Activated naive CD8-positive, alpha-beta T cell treated with anti-CD3 and anti-CD28 coated beads for 36 hours (primary cell): ENCODE measurements around the gene PTPRN2. TPM values are rescaled to one million over a fixed set of nuclear protein-coding genes. Genes with fewer than 3 reads are reported as not detected.

ENCODE experiments used
- DNase-seq: peaks from one replicate; pipeline ENCODE4 v3.0.0; 2021
- H3K27ac Mint-ChIP-seq: one replicate; pipeline ENCODE4 v1.8.0; 2022; ENCODE audit warnings: mild to moderate bottlenecking, moderate library complexity, mixed read lengths
- H3K27me3 Mint-ChIP-seq: one replicate; pipeline ENCODE4 v1.8.0; 2022; ENCODE audit warnings: mild to moderate bottlenecking, mixed read lengths
- H3K36me3 Mint-ChIP-seq: one replicate; pipeline ENCODE4 v1.8.0; 2021; ENCODE audit warnings: mild to moderate bottlenecking, mixed read lengths
- H3K4me1 Mint-ChIP-seq: one replicate; pipeline ENCODE4 v1.8.0; 2021; ENCODE audit warnings: mixed read lengths
- H3K4me3 Mint-ChIP-seq: one replicate; pipeline ENCODE4 v1.8.0; 2022; ENCODE audit warnings: mild to moderate bottlenecking, moderate library complexity, mixed read lengths
- H3K9me3 Mint-ChIP-seq: one replicate; pipeline ENCODE4 v1.8.0; 2022; ENCODE audit warnings: mixed read lengths
- total RNA-seq, 2 experiments: library from RNA; stranded (reverse); gene quantifications; one replicate each; pipeline ENCODE4 v1.2.3, GENCODE V29; 2021

The PTPRN2 gene
- total RNA-seq, 2 experiments from 2014 or later, result 0.72 to 0.74 TPM

DNA sequence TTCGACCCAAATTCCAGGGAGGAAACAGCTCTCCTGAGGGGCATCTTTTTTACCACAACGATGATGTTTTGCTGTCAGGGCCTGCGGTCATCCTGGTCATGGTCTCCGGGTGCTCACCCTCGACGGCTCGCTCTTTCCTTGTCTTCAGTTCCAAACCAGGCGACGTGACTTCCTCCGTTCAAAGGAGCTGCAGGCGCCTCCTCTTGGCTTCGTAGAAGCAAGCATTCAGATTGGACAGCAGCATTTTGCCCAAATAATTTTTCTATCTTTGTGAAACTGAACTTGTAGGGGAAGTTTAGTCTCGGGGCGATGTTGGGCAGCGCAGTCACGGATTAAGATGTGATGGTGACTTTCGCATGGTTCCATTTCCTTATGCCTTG is 1042.0 kb downstream of the PTPRN2 start:
- Mint-ChIP-seq H3K9me3 (peaks cover 2% of the 10 kb centered on the region), H3K36me3 (peaks cover 2% of the 10 kb centered on the region), H3K27ac (no peak overlapping the region), H3K27me3 (no peaks in the 10 kb centered on the region), H3K4me3 (no peak overlapping the region), H3K4me1 (peaks cover 2% of the 10 kb centered on the region)
- DNase-seq, result no peak

DNA sequence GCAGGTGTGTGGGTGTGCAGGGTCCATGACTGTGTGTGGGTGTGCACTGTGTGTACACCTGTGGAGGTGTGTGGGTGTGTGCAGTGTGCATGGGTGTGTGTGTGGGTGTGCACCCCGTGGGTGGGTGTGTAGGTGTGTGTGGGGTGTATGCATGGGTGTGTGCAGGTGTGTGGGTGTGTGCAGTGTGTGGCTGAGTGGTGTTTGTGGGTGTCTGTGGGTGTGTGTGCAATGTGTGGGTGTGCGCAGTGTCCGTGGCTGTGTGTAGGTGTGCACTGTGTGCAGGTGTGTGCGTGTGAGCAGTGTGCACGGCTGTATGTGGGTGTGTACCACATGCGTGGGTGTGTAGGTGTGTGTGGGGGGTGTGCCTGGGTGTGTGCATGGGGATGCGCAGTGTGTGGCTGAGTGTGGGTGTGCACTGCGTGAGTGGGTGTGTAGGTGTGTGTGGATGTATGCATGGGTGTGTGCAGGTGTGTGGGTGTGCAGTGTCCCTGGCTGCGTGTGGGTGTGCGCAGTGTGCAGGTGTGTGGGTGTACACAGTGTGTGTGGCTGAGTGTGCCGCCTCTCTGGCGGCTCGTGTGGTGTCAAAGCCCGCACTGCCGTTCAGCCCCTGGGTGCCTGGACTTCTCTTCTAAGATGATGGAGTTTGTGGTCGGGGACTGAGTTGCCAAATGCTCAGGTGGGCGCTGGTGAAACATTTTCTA is 1042.5 kb downstream of the PTPRN2 start:
- no peak overlapping the region for H3K4me3 Mint-ChIP-seq
- DNase-seq, result no peak
- peaks cover 2% of the 10 kb centered on the region for H3K36me3 Mint-ChIP-seq
- H3K27me3 Mint-ChIP-seq, result no peaks in the 10 kb centered on the region
- H3K9me3 Mint-ChIP-seq, result peaks cover 2% of the 10 kb centered on the region
- H3K4me1 Mint-ChIP-seq, result peaks cover 2% of the 10 kb centered on the region
- no peak overlapping the region for H3K27ac Mint-ChIP-seq

- no peak overlapping the region for H3K27ac Mint-ChIP-seq
These were observed 1043.4 kb downstream of the PTPRN2 start for GRCh38 chr7:157544226-157544625.

GRCh38 chr7:157543791-157544190 is 1043.8 kb downstream of the PTPRN2 start:
- no peak for DNase-seq
- Mint-ChIP-seq H3K4me3 (no peak overlapping the region), H3K27me3 (no peaks in the 10 kb centered on the region), H3K4me1 (peaks cover 2% of the 10 kb centered on the region), H3K9me3 (peaks cover 2% of the 10 kb centered on the region), H3K36me3 (peaks cover 2% of the 10 kb centered on the region), H3K27ac (no peak overlapping the region)

More at GRCh38 chr7:157544226-157544625, 1043.4 kb downstream of the PTPRN2 start:
- Mint-ChIP-seq H3K4me3 (no peak overlapping the region), H3K36me3 (peaks cover 2% of the 10 kb centered on the region), H3K27me3 (no peaks in the 10 kb centered on the region), H3K4me1 (peaks cover 2% of the 10 kb centered on the region), H3K9me3 (peaks cover 2% of the 10 kb centered on the region)
- DNase-seq, result no peak

DNA sequence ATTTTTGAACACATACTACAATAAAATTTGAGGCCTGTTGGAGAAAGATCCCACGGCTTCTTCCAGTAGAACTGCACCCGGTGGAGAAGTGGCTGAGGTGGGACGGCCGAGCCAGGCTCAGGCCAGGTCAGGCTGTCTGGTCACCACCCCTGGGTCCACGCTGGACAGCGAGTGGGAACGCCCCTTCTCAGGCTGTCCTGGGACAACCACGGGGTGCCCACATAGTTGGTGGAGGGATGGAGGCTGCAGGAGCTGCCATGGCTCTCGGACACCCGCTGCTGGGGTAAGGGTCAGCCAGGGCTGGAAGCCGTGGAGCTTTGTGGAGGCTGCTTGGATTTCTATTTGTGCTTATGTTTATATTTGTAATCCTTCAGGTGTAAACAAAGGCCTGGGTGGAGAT is 1044.3 kb downstream of the PTPRN2 start:
- peaks cover 2% of the 10 kb centered on the region for H3K4me1 Mint-ChIP-seq
- peaks cover 2% of the 10 kb centered on the region for H3K36me3 Mint-ChIP-seq
- no peak overlapping the region for H3K4me3 Mint-ChIP-seq
- no peak overlapping the region for H3K27ac Mint-ChIP-seq
- no peaks in the 10 kb centered on the region for H3K27me3 Mint-ChIP-seq
- peaks cover 2% of the 10 kb centered on the region for H3K9me3 Mint-ChIP-seq
- no peak for DNase-seq

- H3K9me3 Mint-ChIP-seq, result peaks cover 2% of the 10 kb centered on the region
- no peak overlapping the region for H3K27ac Mint-ChIP-seq
- H3K4me1 Mint-ChIP-seq, result peaks cover 2% of the 10 kb centered on the region
- peaks cover 2% of the 10 kb centered on the region for H3K36me3 Mint-ChIP-seq
- no peak for DNase-seq
- no peak overlapping the region for H3K4me3 Mint-ChIP-seq
- H3K27me3 Mint-ChIP-seq, result no peaks in the 10 kb centered on the region
These were observed 1045.3 kb downstream of the PTPRN2 start for GRCh38 chr7:157542068-157543021.

DNA sequence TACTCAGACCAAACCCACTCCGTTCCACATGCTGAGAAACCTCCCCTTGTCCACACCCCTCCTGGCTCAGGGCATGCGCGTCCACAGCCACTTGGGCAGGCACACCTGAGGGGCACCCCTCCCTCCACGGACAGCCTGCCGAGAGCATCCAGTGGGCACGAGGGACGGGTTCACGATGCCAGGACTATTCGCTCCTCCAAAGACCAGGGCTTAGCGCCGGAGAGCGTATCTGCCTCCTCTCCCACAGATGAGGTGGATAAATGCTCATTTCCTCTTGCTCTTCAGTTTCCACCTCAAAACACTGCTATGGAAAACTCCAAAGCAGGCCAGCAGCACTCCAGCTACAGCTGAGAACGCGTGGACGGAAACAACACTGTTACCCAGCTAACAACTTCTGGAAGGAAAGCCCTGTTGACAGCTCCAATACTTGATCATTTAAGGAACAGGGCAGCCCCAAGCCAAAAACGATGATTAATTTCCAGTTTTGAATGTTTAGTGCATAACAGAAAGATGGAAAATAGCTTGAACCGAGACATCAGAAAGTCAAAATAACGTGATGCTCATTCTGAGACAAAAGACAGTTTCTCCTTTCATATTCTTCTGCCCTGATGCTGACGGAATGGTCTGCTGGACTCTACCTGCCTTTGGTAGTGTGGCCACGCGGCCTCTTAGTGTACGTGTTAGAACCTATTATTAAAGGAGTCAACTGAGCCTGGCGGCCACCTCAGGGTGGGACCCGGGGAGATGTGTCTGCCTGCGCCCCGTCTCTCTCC is 1046.1 kb downstream of the PTPRN2 start:
- H3K27ac Mint-ChIP-seq, result no peak overlapping the region
- peaks cover 2% of the 10 kb centered on the region for H3K9me3 Mint-ChIP-seq
- H3K27me3 Mint-ChIP-seq, result no peaks in the 10 kb centered on the region
- no peak for DNase-seq
- peaks cover 2% of the 10 kb centered on the region for H3K36me3 Mint-ChIP-seq
- H3K4me1 Mint-ChIP-seq, result peaks cover 2% of the 10 kb centered on the region
- no peak overlapping the region for H3K4me3 Mint-ChIP-seq

GRCh38 chr7:157540606-157541294 is 1046.9 kb downstream of the PTPRN2 start:
- Mint-ChIP-seq H3K36me3 (peaks cover 2% of the 10 kb centered on the region), H3K27me3 (no peaks in the 10 kb centered on the region), H3K4me1 (peaks cover 2% of the 10 kb centered on the region), H3K27ac (no peak overlapping the region), H3K4me3 (no peak overlapping the region), H3K9me3 (peaks cover 2% of the 10 kb centered on the region)
- DNase-seq, result no peak

GRCh38 chr7:157540020-157540419 is 1047.6 kb downstream of the PTPRN2 start:
- no peaks in the 10 kb centered on the region for H3K27me3 Mint-ChIP-seq
- H3K4me3 Mint-ChIP-seq, result no peak overlapping the region
- no peak for DNase-seq
- no peak overlapping the region for H3K27ac Mint-ChIP-seq
- peaks cover 2% of the 10 kb centered on the region for H3K4me1 Mint-ChIP-seq
- peaks cover 2% of the 10 kb centered on the region for H3K9me3 Mint-ChIP-seq
- H3K36me3 Mint-ChIP-seq, result peaks cover 2% of the 10 kb centered on the region

DNA sequence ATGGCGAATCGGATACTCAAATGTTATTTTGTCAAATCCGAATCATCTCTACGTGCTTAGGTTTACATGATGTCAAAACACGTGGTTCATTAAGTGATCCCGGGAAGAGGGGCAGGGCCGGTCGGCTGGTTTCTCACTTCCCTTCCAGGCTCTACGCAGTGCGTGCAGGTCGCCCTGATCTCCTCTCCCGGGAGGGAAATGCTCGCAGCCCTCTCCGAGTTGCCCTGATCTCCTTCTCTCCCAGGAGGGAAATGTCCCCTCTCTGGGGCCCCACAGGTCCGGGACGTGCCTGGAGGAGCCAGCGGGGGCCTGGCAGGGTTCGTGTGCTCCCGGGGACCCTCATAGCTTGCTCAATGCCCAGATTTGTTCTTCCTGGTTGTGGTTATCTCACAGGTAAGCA is 1048.1 kb downstream of the PTPRN2 start:
- no peak for DNase-seq
- Mint-ChIP-seq H3K4me3 (no peak overlapping the region), H3K36me3 (peaks cover under 1% of the 10 kb centered on the region), H3K4me1 (peaks cover under 1% of the 10 kb centered on the region), H3K9me3 (peaks cover under 1% of the 10 kb centered on the region), H3K27ac (no peak overlapping the region), H3K27me3 (no peaks in the 10 kb centered on the region)

GRCh38 chr7:157538735-157539134 is 1048.9 kb downstream of the PTPRN2 start:
- no peaks in the 10 kb centered on the region for H3K27me3 Mint-ChIP-seq
- no peaks in the 10 kb centered on the region for H3K4me1 Mint-ChIP-seq
- H3K9me3 Mint-ChIP-seq, result no peaks in the 10 kb centered on the region
- no peak overlapping the region for H3K27ac Mint-ChIP-seq
- no peak for DNase-seq
- no peaks in the 10 kb centered on the region for H3K36me3 Mint-ChIP-seq
- H3K4me3 Mint-ChIP-seq, result no peak overlapping the region

- peaks cover under 1% of the 10 kb centered on the region for H3K9me3 Mint-ChIP-seq
- H3K27ac Mint-ChIP-seq, result no peak overlapping the region
These were observed 1049.3 kb downstream of the PTPRN2 start for GRCh38 chr7:157538321-157538720.

DNA sequence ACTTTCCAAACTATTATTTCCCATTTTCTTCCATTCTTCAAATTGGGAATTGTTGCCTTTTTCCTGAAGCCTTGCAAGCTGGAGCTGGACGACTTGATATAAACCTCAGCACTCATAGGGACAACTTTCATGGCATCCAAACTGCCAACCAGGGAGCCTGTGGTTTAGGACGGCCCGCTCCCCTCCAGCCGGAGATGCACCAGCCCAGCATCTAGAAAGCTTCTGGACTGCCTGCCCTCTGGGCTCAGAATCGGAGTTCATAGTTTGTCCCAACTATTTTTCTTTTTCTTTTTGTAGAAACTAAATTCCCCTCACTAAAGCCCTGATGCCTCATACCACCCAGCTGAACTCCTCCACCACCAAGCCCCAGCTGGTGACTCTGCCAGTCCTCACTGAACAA is 1050.6 kb downstream of the PTPRN2 start:
- no peaks in the 10 kb centered on the region for H3K36me3 Mint-ChIP-seq
- DNase-seq, result no peak
- no peaks in the 10 kb centered on the region for H3K4me1 Mint-ChIP-seq
- no peak overlapping the region for H3K27ac Mint-ChIP-seq
- peaks cover 10% of the 10 kb centered on the region for H3K9me3 Mint-ChIP-seq
- H3K27me3 Mint-ChIP-seq, result no peaks in the 10 kb centered on the region
- H3K4me3 Mint-ChIP-seq, result no peak overlapping the region

More at GRCh38 chr7:157538321-157538720, 1049.3 kb downstream of the PTPRN2 start:
- no peak overlapping the region for H3K4me3 Mint-ChIP-seq
- H3K36me3 Mint-ChIP-seq, result no peaks in the 10 kb centered on the region
- no peak for DNase-seq
- H3K4me1 Mint-ChIP-seq, result no peaks in the 10 kb centered on the region
- H3K27me3 Mint-ChIP-seq, result no peaks in the 10 kb centered on the region

DNA sequence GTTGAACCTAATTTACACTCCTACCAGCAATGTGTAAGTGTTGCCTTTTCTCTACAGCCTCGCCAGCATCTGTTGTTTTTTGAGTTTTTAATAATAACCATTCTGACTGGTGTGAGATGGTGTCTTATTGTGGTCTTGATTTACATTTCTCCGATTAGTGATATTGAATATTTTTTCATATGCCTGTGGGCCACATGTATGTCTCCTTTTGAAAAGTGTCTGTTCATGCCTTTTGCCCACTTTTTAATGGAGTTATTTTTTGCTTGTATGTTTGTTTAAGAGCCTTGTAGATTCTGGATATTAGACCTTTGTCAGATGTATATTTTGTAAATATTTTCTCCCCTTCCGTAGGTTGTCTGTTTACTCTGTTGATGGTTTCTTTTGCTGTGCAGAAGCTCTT is 1055.6 kb downstream of the PTPRN2 start:
- Mint-ChIP-seq H3K27me3 (no peaks in the 10 kb centered on the region), H3K27ac (no peak overlapping the region), H3K9me3 (peaks cover 13% of the 10 kb centered on the region), H3K4me3 (no peak overlapping the region), H3K4me1 (no peaks in the 10 kb centered on the region), H3K36me3 (no peaks in the 10 kb centered on the region)
- no peak for DNase-seq
